ENCODE measurements around the gene ADAMTS7. TPM values are rescaled to one million over a fixed set of nuclear protein-coding genes. Genes with fewer than 3 reads are reported as not detected.
"Not testable (repeated sequence)": the region's sequence is repeated elsewhere in the genome, so short reads cannot be mapped to it uniquely, and the experiment has no call there.

Gene ADAMTS7
- total and polyA plus RNA-seq, 7 experiments from 2014 or later = 1.5 TPM; not detected in 6

GRCh38 chr15:78719819-78720450, 91.3 kb downstream of the ADAMTS7 start:
- DNase-seq; H3K36me3 ChIP-seq (ENCODE audit: control insufficient read depth in 2 of 3, insufficient read depth in 3 of 3, low read length in 3 of 3); H3K27ac Mint-ChIP-seq; POLR2A ChIA-PET; CTCF ChIA-PET; H3K9me3 ChIP-seq (ENCODE audit: control insufficient read depth in 2 of 3, low read length in 3 of 3); H3K4me1 Mint-ChIP-seq; ATAC-seq; H3K4me3 ChIP-seq (ENCODE audit: low read length); intact Hi-C loops (cut with micrococcal nuclease); H3K4me3 Mint-ChIP-seq; H3K27ac ChIP-seq (ENCODE audit: low read depth, low read length); H3K4me1 ChIP-seq (ENCODE audit: control insufficient read depth in 2 of 2, insufficient read depth in 2 of 2, low read length in 2 of 2); H3K27me3 ChIP-seq (ENCODE audit: control insufficient read depth in 2 of 2, insufficient read depth in 2 of 2, low read length in 2 of 2); H3K9me3 Mint-ChIP-seq; H3K36me3 Mint-ChIP-seq: not testable (repeated sequence)
- H3K27me3 Mint-ChIP-seq = peaks cover 19 to 35% (median 24%) of the 10 kb centered on the region in 5 donors

- Mint-ChIP-seq H3K9me3 (peaks cover 0 to 7% (median 1%) of the 10 kb centered on the region in 11 donors), H3K36me3 (peaks cover 0 to 3% (median 0%) of the 10 kb centered on the region in 5 donors), H3K27me3 (peaks cover 19 to 35% (median 24%) of the 10 kb centered on the region in 5 donors), H3K27ac (no peak overlapping the region), H3K4me3 (no peak overlapping the region), H3K4me1 (no peaks in the 10 kb centered on the region)
- no peak for ATAC-seq
- POLR2A ChIA-PET = no interaction called here
- no peak overlapping the region for H3K27ac ChIP-seq (ENCODE audit: low read depth, low read length)
- no peaks in the 10 kb centered on the region for H3K9me3 ChIP-seq (ENCODE audit: control insufficient read depth in 2 of 3, low read length in 3 of 3)
- intact Hi-C loops (cut with micrococcal nuclease) = no loop called here
- H3K36me3 ChIP-seq (ENCODE audit: control insufficient read depth in 2 of 3, insufficient read depth in 3 of 3, low read length in 3 of 3) = no peaks in the 10 kb centered on the region
- H3K4me3 ChIP-seq (ENCODE audit: low read length) = no peak overlapping the region
- CTCF ChIA-PET = interaction anchor here (0.7 kb wide), 1 partner anchor 331 kb away, joined by 3 read pairs; no protein-coding TSS in a partner anchor
- no peaks in the 10 kb centered on the region for H3K4me1 ChIP-seq (ENCODE audit: control insufficient read depth in 2 of 2, insufficient read depth in 2 of 2, low read length in 2 of 2)
- DNase-seq = no peak
- H3K27me3 ChIP-seq (ENCODE audit: control insufficient read depth in 2 of 2, insufficient read depth in 2 of 2, low read length in 2 of 2) = peaks cover 0 to 3% of the 10 kb centered on the region in 2 donors
Measured at GRCh38 chr15:78718837-78719236, 92.4 kb downstream of the ADAMTS7 start.

GRCh38 chr15:78717956-78718656, 93.2 kb downstream of the ADAMTS7 start:
- Mint-ChIP-seq H3K36me3 (peaks cover 0 to 3% (median 0%) of the 10 kb centered on the region in 5 donors), H3K4me3 (no peak overlapping the region), H3K27me3 (peaks cover 19 to 39% (median 24%) of the 10 kb centered on the region in 5 donors), H3K9me3 (peaks cover 0 to 7% (median 1%) of the 10 kb centered on the region in 11 donors), H3K27ac (no peak overlapping the region), H3K4me1 (peaks cover 0 to under 1% (median 0%) of the 10 kb centered on the region in 7 donors)
- no peak overlapping the region for H3K27ac ChIP-seq (ENCODE audit: low read depth, low read length)
- no peak for ATAC-seq
- no peaks in the 10 kb centered on the region for H3K36me3 ChIP-seq (ENCODE audit: control insufficient read depth in 2 of 3, insufficient read depth in 3 of 3, low read length in 3 of 3)
- CTCF ChIA-PET = interaction anchor here (0.7 kb wide), 1 partner anchor 330 kb away, joined by 3 read pairs; no protein-coding TSS in a partner anchor
- no peaks in the 10 kb centered on the region for H3K4me1 ChIP-seq (ENCODE audit: control insufficient read depth in 2 of 2, insufficient read depth in 2 of 2, low read length in 2 of 2)
- no peak overlapping the region for H3K4me3 ChIP-seq (ENCODE audit: low read length)
- H3K27me3 ChIP-seq (ENCODE audit: control insufficient read depth in 2 of 2, insufficient read depth in 2 of 2, low read length in 2 of 2) = peaks cover 0 to 3% of the 10 kb centered on the region in 2 donors
- POLR2A ChIA-PET = no interaction called here
- intact Hi-C loops (cut with micrococcal nuclease) = no loop called here
- no peaks in the 10 kb centered on the region for H3K9me3 ChIP-seq (ENCODE audit: control insufficient read depth in 2 of 3, low read length in 3 of 3)
- DNase-seq = no peak

- peaks cover 0 to 3% (median 0%) of the 10 kb centered on the region in 7 donors for H3K4me1 Mint-ChIP-seq
- peaks cover 19 to 36% (median 24%) of the 10 kb centered on the region in 5 donors for H3K27me3 Mint-ChIP-seq
- no peak for DNase-seq
- H3K9me3 ChIP-seq (ENCODE audit: control insufficient read depth in 2 of 3, low read length in 3 of 3) = no peaks in the 10 kb centered on the region
- no peak overlapping the region for H3K4me3 Mint-ChIP-seq
- no peak overlapping the region for H3K4me3 ChIP-seq (ENCODE audit: low read length)
- ChIA-PET POLR2A (no interaction called here), CTCF (no interaction called here)
- H3K4me1 ChIP-seq (ENCODE audit: control insufficient read depth in 2 of 2, insufficient read depth in 2 of 2, low read length in 2 of 2) = no peaks in the 10 kb centered on the region
- peaks cover 0 to 3% of the 10 kb centered on the region in 2 donors for H3K27me3 ChIP-seq (ENCODE audit: control insufficient read depth in 2 of 2, insufficient read depth in 2 of 2, low read length in 2 of 2)
- H3K27ac ChIP-seq (ENCODE audit: low read depth, low read length) = no peak overlapping the region
- peaks cover 0 to 7% (median 0%) of the 10 kb centered on the region in 11 donors for H3K9me3 Mint-ChIP-seq
- peaks cover 0 to 3% (median 0%) of the 10 kb centered on the region in 5 donors for H3K36me3 Mint-ChIP-seq
- intact Hi-C loops (cut with micrococcal nuclease) = no loop called here
- no peak for ATAC-seq
- no peak overlapping the region for H3K27ac Mint-ChIP-seq
- no peaks in the 10 kb centered on the region for H3K36me3 ChIP-seq (ENCODE audit: control insufficient read depth in 2 of 3, insufficient read depth in 3 of 3, low read length in 3 of 3)
Measured at GRCh38 chr15:78716651-78717050, 94.6 kb downstream of the ADAMTS7 start.

GRCh38 chr15:78715930-78716329, 95.3 kb downstream of the ADAMTS7 start:
- DNase-seq (no peak), ATAC-seq (no peak)
- no peaks in the 10 kb centered on the region for H3K36me3 ChIP-seq (ENCODE audit: control insufficient read depth in 2 of 3, insufficient read depth in 3 of 3, low read length in 3 of 3)
- H3K36me3 Mint-ChIP-seq = peaks cover 0 to 3% (median 0%) of the 10 kb centered on the region in 5 donors
- intact Hi-C loops (cut with micrococcal nuclease) = no loop called here
- H3K9me3 Mint-ChIP-seq = peaks cover 0 to 7% (median 0%) of the 10 kb centered on the region in 11 donors
- H3K27me3 ChIP-seq (ENCODE audit: control insufficient read depth in 2 of 2, insufficient read depth in 2 of 2, low read length in 2 of 2) = peaks cover 0 to 3% of the 10 kb centered on the region in 2 donors
- CTCF ChIA-PET = no interaction called here
- POLR2A ChIA-PET = no interaction called here
- H3K4me3 Mint-ChIP-seq = no peak overlapping the region
- H3K27me3 Mint-ChIP-seq = peaks cover 19 to 36% (median 24%) of the 10 kb centered on the region in 5 donors
- H3K9me3 ChIP-seq (ENCODE audit: control insufficient read depth in 2 of 3, low read length in 3 of 3) = no peaks in the 10 kb centered on the region
- no peaks in the 10 kb centered on the region for H3K4me1 ChIP-seq (ENCODE audit: control insufficient read depth in 2 of 2, insufficient read depth in 2 of 2, low read length in 2 of 2)
- no peak overlapping the region for H3K4me3 ChIP-seq (ENCODE audit: low read length)
- H3K27ac Mint-ChIP-seq = no peak overlapping the region
- H3K4me1 Mint-ChIP-seq = peaks cover 0 to 3% (median 0%) of the 10 kb centered on the region in 7 donors
- no peak overlapping the region for H3K27ac ChIP-seq (ENCODE audit: low read depth, low read length)

GRCh38 chr15:78715434-78715833, 95.8 kb downstream of the ADAMTS7 start:
- H3K36me3 Mint-ChIP-seq = peaks cover 0 to 3% (median 0%) of the 10 kb centered on the region in 5 donors
- peaks cover 0 to 3% of the 10 kb centered on the region in 2 donors for H3K27me3 ChIP-seq (ENCODE audit: control insufficient read depth in 2 of 2, insufficient read depth in 2 of 2, low read length in 2 of 2)
- no peak overlapping the region for H3K4me3 Mint-ChIP-seq
- H3K27ac ChIP-seq (ENCODE audit: low read depth, low read length) = no peak overlapping the region
- no peak for DNase-seq
- CTCF ChIA-PET = no interaction called here
- H3K27ac Mint-ChIP-seq = no peak overlapping the region
- H3K4me3 ChIP-seq (ENCODE audit: low read length) = no peak overlapping the region
- POLR2A ChIA-PET = no interaction called here
- intact Hi-C loops (cut with micrococcal nuclease) = no loop called here
- peaks cover 19 to 36% (median 24%) of the 10 kb centered on the region in 5 donors for H3K27me3 Mint-ChIP-seq
- no peak for ATAC-seq
- no peaks in the 10 kb centered on the region for H3K4me1 ChIP-seq (ENCODE audit: control insufficient read depth in 2 of 2, insufficient read depth in 2 of 2, low read length in 2 of 2)
- H3K36me3 ChIP-seq (ENCODE audit: control insufficient read depth in 2 of 3, insufficient read depth in 3 of 3, low read length in 3 of 3) = no peaks in the 10 kb centered on the region
- H3K9me3 ChIP-seq (ENCODE audit: control insufficient read depth in 2 of 3, low read length in 3 of 3) = no peaks in the 10 kb centered on the region
- peaks cover 0 to 7% (median 0%) of the 10 kb centered on the region in 11 donors for H3K9me3 Mint-ChIP-seq
- peaks cover 0 to 3% (median 0%) of the 10 kb centered on the region in 7 donors for H3K4me1 Mint-ChIP-seq

All from naive thymus-derived CD4-positive, alpha-beta T cell (primary cell).